ENCODE data around the gene KLHL12.

KLHL12 gene

DNA sequence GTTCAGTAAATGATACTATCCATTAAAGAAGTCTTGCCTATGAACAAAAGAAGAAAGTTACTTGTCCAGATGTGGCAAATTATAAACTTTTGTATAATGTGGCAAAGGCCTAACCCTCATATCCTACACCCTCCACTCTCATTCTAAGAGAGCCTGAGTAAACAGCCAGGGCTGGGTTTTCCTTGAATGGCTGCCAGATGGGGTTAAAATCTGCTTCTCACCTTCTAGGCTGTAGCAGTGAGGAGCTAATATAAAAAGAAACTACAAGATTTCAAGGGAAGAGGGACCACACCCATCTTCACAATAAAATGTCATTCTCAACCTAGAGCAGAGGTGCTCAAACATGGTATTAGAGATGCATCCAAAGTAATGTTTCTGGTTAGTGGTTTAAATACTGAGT lies 47.0 kb downstream of the KLHL12 start:
- no peak for DNase-seq

DNA sequence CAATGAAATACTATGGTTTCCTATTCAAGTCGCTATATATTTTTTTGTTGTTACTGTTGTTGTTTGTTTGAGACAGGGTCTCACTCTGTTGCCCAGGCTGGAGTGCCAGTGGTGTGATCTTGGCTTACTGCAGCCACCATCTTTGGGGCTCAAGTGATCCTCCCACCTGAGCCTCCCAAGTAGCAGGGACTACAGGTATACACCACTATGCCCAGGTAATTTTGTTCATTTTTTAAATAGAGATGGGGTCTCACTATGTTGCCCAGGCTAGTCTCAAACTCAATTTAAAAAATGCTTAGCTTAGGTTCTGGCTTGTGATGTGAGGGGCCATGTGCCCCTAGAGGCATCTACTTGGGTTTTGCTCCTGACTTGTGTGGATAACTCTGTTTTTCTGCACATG lies 47.9 kb downstream of the KLHL12 start:
- no peak for DNase-seq

DNA sequence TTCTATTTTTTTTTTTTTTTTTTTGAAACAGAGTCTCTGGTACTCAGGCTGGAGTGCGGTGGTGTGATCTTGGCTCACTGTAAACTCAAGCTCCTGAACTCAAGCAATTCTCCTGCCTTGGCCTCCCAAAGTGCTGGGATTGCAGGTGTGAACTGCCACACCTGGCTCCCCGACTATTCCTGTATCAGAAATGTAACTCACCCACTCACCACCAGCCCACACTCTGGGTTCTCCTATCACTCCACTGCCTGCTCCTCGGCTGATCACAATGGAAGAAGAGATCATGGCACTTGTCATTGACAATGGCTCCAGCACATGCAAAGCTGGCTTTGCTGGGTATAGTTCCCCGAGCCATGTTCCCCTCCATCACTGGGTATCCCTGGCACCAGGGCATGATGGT lies 54.0 kb downstream of the KLHL12 start:
- no peak for DNase-seq

DNA sequence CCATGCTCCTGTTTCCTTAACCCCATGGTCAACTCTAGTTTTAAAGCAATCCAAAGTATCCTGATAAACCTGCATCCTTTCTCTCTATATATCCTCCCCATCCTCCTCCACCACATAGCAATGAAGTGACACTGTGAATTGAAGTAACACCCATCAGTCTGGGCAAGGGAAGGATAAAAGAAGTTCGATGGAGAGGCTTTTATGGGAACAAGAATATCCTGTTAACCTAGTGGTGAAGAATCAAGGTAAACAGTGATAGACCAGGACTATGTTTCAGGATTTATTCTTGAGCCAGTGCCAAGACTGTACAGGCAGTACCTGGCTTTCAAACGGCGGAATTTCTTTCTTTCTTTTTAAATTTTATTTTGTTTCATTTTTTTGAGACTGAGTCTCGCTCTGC lies 55.7 kb downstream of the KLHL12 start:
- DNase-seq, result no peak

DNA sequence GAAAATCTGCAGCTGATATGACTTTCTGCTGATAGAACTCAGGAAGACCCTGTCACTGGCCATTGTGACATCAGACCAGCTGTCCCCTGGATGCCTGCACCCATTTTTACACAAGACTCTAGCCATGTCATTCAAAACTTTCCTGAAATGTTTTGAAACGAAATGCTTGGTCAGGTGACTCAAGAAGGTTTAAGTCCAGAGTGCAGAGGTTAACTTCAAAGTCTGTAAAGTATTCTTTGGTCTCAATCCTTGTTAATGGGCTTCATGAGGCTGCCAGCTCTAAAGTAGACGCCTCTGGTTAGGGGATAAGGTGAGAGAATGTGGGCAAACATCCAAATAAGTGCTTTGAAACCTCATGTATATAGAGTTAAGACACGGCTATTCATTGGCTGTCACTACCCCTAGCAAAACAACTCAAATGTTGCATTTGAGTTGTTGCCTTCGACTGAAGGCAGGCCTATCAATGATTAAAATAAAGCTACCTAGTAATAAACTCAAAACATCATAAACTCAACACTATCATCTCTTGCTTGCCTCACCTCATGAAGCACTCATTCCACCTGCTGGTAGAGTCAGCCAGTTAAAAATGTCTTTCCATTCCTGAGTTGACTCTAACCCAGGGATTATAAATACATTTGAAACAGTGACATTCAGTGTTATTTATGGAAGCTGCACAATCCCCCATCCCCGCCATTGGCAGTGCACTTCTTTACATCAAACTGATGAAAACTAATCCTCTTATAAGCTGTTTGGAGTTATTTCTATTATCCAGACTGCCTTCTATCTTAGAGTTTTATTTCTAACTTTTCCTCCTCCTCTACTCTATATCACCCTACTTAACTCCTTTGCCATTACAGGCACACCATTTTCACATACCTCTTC lies 64.1 kb downstream of the KLHL12 start:
- no peak for DNase-seq

DNA sequence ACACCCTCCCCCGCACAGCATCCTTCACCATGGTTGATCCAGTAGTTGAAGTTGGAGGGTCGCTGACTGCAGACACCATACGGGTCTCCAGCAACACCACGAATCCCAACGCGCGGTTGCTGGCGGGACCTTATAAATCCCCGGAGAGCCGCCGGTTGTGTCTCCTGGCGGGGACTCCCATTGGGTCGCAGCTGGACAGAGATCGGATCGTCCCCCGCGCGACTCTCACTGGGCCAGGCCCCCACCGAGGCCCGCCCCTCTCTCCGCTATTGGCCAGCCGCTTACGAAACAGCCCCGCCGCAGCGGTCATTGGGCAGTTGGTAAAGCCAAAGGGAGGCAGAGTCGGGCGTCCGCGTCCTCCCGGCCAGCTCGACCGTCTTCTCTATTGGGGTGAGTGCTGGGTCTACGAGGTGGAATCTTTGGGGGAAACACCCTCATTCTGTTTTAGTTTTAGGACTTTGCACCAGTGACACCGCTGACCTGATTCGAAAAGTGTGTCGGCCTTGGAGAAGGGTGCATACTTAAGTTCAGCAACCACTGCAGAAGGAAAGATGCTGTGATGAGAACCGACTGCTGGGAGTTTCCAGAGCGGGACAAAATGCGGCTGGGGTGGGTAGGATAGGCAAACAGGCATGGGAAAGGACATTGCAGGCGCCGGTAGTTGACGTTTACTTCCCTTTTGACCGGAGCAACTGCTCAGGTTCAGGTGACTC lies 65.5 kb downstream of the KLHL12 start:
- DNase-seq, result peak; percentile 81

DNA sequence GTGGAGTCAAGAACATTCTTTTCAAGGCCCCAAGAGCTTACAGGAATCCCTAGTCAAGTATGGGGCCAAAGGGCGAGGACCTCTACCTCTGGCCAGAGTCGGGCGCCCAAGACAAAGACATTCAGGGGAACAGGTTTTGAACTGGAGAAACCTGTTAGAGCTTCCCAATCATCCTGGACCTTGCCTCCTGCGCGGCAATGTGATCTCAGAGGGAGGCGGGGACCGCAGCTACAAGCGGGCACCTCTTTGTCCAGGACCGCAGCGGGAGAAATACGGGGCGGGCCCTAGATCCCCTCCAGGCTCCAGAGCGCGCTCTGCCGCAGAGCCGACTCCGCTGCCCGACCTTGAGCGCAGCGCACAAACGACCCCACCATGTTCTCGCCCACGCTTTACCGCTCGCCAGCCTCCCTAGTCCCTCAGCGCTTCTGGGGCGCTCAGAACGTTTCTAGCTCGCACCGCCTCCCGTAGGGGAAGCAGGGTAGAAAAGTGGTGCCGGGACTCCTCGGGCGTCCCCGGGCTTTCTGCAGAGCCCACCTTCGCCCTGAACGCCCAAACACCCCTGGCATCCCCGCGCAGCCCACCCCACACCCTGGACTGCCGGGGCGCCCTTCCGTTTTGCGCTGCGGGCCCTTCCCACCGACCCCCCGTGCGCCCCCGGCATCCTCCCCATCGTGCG lies 66.2 kb downstream of the KLHL12 start:
- no peak for DNase-seq

DNA sequence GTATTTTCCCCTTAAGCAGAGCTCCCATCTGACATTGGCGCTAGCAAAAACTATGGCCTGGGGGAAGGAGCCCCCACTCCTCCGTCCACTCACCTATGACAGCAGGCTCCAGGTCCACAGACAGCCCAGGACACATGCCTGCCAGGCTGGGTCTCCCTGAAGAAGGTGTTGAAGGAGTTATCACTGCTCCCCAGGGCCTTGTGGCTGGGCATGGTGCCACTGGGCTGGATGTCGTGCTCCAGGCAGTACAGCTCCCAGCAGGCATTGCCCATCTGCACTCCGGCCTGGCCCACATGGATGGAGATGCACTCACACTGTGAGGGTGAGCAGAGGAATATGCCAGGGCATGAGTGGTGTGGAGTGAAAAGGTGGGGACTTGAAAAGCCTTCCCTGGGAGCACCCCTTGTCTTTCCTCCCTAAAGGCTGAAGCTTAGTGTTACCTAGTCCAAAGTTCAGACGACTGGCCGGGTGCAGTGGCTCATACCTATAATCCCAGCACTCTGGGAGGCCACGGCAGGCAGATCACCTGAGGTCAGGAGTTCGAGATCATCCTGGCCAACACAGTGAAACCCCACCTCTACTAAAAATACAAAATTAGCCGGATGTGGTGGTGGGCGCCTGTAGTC lies 68.1 kb downstream of the KLHL12 start:
- no peak for DNase-seq

DNA sequence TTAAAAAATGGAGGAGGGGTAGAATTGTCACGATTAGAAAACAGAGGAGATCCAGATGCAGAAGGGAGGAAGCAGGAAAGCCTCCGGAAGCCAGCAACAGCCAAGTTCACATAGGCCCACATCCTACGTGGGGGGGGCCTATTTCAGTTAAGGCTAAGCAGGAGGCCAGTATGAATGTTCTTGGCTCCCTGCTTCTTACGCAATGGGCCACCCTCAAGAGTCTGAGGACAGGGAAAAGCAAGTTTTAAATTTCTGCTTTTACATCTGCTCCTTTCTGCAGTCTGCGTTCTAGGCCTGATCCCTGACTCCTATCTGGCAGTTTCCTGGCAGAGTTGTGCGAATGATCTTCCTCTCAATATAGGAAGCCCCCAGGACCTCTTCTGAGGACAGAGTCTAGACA lies 68.7 kb downstream of the KLHL12 start:
- peak; percentile 96 for DNase-seq

DNA sequence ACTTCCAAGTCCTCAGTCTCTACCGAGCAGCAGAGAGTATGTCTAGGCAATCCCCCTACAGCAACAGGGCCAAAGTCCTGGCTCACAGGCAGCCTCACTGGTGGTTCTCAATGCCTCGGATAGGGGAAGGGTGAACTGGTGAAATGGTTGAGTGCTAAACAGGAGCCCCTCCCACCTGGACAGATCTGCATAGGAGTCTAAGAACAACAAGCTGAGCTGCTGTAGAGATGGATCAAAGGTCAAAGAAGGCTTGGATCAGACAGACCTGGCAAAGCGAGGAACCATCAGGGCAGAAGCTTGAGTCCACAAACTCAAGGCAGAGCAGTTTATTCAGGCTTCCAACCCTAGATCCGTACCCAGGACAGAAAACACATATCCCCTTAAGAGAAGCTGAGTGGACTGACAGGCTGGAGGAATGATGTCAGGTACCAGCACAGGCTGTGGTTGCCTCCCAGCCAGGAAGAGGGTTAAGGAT lies 69.9 kb downstream of the KLHL12 start:
- no peak for DNase-seq

DNA sequence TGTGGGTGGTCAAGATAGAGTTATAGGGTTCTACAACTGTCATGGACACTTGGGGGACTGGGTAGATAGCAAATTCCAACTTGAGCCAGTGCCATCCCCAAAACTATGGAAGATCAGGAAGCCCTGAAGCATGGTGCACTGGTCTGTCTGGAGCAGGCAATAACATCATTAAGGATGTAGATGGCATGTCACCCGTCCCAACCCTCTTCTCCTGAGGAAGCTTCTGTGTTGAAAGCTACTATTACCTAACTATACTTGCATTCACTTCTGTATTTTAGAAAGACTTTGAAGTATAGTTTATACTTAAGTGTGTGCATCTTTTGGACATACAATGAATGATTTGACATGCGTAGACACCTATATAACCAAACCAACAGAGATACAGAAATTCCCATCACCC lies 71.0 kb downstream of the KLHL12 start:
- peak; percentile 66 for DNase-seq

DNA sequence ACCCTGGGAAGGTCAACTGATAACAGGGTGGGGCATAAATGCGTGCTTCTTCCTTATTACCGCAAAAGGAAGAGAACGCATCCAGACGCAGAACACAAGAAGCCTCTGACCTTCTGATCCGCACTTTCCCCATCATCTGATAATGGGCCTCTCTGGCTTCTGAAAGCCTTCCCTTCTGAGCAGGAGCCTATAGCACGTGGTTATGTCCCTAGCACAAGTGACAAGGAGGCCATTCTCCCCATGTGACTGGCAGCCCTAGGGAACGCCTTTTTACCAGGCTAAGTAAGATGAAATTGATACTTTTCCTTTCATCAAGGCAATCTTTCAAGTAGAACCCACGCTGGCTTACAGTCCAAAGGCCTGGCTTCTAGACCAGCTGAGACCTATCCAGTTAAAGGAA lies 72.2 kb downstream of the KLHL12 start:
- no peak for DNase-seq

DNA sequence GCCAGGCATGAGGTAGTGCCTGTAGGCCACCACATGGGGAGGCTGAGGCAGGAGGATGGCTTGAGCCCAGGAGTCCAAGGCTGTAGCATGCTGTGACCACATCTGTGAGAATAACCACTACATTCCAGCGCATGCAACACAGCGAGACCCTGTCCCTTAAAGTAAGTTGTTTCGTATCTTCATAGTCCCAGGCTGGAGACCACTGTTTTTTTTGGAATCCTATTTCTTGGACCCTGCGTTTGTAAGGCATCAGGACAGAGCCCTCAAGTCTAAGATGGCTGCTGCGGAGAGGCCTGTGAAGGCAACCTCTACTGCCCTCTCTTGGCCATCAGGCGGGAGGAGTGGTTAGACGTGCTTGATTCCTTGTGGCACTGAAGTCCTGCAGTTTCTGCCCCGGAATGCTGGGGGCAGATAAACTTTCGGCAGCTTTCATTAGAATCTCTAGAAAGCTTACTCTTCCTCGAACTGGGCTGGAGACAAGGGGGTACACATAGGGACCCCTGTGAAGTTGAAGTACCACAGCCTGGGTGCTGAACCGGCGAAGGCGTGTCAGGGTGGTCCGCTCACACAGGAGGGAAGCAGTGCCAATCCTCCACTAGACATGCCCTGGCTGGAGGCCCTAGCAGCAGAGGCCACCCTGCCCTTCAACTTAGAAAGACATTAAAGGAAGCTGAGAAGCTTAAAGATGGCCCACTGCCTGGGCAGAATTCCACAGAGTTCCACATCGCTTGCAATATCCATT lies 74.7 kb downstream of the KLHL12 start:
- DNase-seq, result peak; percentile 63

DNA sequence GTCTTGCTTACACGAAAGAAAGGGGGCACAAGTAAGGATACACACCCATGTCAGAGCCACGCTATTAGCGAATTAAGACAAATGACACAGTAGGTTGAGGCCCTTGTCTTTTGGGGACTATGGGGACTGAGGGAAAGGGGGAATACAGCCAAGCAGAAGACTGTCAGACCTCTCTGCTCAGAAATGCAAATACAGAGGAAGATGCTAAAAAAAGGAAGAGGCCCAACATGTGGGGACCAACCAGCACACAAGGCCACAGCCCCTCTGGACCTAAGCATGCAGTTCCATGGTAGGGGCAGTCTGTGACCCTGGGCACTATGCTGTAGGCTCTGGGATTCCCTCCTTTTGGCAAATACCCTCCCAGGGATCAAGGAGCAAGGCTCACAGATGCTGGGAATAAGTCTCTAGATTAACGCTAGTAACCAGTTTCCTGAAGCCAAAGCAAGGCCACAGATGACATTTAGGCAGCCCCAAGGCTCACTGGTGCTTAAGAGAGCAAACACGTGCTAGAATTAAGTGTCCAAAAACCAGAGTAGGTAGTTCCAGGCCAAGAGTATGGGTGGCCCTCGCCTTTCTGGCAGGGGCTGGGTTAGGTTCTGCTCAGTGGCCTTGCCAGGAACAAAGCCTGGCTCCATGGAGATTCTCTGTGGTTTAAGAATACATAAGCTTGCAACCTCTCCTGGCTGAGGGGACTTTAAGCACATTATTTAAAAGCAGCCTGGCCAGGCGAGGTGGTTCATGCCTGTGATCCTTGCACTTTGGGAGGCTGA lies 76.3 kb downstream of the KLHL12 start:
- DNase-seq, result no peak

DNA sequence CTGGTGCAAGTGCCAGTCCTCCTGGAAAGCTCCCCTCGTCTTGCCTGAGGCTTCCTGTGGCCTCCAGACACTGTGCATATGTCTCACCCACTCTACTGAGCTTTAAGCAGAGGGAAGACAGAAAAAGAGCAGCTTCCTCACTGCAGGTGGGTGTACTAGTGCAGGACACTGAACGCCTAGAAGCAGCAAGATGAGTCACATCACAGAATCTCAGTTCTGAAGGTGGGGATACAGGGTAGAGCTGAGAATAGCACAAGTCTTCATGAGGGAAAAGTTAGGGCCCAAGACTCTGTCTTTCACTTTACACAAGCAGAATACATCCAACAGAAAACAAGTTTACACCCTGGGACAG lies 78.9 kb downstream of the KLHL12 start:
- no peak for DNase-seq

DNA sequence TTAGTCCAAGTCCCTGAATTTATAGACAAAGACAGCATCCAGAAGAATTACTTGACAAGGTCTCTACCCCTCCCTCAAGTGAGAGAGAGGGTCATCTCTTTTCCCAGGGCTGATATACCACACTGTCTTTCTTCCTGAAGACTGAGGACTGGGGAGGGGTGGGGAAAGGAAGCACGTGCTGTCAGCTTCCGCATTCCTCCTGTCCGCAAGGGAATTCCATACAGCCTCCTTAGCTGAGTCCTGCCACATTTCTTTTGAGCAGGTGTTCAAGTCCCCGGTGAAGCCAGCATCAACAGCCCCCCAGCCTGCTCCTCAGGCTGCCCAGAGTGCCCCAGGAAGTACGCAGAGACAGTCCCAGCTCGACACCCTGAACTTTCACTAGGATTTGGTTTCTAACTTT lies 82.1 kb downstream of the KLHL12 start:
- no peak for DNase-seq

DNA sequence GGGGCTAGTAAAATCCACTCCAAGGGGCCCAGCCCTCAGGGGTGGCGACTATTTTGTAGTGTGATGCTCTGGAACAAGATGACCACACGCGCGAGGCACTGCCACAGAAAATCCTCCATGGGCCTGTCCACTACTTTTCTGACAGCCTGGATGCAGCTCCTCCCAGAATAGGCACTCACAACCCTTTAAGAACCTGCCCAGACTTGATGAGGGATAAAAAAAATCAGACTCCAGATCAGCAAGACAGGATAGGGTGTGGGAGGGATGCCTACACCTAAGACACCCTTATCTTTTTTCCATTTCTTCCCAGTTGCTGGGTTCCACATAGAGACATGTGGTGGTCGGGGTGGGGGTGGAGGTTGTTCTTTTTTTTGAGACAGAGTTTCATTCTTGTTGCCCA lies 82.8 kb downstream of the KLHL12 start:
- no peak for DNase-seq

DNA sequence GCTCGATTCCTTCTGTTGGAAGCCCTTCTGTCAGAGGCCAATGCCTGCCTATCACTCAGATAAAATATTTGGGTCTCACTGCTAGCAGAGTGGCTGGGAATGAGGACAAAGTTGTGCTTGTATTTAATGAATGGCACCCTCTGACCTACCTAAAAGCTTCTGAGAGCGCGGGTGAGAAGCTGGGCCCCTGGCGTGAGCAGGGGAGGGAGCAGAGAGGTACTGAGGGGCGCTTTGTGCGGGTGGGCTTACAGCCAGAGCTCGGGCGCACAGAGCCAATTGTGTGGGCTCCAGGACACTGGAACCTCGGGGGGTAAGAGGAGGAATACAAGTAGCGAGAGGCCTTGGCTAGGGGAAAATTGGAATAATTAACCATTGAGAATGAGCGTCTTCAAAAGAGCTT lies 84.0 kb downstream of the KLHL12 start:
- no peak for DNase-seq

Data from MV-4-11 (cell line).